GM18498 (cell line): ENCODE data around the gene CD24.
"Not testable (repeated sequence)": the region's sequence is repeated elsewhere in the genome, so short reads cannot be mapped to it uniquely, and the experiment has no call there.

Experiments used
- ATAC-seq: cut with Tn5 transposase; IDR thresholded peaks from one replicate; pipeline ENCODE4 v1.9.1; 2021; ENCODE audit warnings: mild to moderate bottlenecking, moderate library complexity; ENCODE audit not compliant: unreplicated experiment

The CD24 gene, protein sequence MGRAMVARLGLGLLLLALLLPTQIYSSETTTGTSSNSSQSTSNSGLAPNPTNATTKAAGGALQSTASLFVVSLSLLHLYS

DNA sequence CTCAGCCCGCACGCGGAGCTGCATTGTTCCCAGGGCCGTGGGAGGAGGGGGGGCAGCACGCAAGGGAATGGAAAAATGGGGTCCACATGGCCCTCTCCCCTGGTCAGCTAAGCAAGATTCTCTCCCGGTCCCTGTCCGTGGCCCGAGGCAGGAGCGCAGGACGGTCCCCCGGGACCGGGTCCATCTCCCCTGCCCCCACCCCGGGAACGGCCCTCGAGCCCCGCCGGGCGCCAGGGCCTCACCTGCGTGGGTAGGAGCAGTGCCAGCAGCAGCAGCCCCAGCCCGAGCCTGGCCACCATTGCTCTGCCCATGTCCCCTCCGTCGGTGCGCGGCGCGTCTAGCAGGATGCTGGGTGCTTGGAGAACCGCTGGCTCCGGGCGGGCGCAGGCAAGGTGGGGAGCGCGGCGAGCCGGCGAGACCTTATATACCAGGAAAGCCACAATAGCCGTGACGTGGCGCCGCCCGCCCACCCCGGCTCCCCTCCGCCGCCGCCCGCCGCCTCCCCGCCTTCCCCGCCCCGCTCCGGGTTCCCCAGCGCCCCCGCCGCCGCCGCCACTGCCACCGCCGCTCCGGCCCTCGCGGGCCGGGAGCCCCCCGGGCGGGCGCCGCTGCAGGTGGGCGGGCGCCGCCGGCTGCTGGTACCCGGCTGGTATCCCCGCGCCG lies at the start of gene CD24:
Gene CD24, minus strand, starts transcription at position 394 of the 663 bp plus-strand sequence. Its CDS starts 83 bp downstream, at position 311.
- ATAC-seq, result peak; percentile 28

DNA sequence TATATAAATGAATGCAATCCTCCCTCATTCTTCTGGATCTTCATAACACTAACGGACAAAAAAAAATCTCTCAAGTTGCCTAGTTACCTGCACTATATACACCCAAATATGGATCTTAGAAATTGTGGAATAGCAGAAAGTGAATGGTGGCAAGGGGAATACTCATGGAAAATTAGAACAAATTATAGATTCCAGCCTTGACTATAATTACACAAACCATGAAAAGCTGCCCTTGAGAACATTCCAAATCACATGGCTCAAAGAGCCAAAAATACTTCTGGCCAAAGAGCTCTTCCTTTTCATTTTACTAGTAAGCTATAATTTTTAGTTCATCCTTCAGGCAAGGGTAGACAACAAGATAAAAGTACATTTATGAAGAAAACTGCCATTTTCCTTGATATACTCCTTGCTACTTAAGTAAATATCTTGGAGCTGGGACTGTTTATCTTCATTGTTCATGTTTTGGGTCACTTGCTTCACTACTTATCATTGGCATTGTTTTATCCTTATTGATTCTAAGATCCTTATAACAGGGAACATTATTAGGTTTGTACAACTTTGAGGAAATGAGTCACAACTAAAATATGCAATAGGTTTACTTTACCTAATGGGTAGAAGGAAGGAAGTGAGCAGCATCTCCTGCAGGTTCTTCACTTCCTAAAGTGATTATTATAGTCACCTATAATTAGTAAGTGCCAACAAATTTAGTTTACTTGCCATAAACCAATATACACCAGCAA lies 47.1 kb upstream of the CD24 start:
- ATAC-seq, result no peak

DNA sequence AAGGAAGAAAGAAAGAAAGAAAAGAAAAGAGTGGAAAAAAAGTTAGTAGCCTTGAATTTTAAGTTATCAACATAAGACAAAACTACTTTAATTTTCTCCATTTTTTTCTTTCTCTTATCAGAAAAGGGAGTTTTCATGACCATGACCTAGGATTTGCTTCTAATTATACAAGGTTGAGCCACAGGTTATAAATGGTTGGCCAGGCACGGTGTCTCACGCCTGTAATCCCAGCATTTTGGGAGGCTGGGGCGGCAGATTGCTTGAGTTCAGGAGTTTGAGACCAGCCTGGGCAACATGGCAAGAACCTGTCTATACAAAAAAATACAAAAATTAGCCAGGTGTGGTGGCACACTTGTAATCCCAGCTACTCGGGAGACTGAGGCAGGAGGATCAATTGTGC lies 45.7 kb upstream of the CD24 start:
- no peak for ATAC-seq

DNA sequence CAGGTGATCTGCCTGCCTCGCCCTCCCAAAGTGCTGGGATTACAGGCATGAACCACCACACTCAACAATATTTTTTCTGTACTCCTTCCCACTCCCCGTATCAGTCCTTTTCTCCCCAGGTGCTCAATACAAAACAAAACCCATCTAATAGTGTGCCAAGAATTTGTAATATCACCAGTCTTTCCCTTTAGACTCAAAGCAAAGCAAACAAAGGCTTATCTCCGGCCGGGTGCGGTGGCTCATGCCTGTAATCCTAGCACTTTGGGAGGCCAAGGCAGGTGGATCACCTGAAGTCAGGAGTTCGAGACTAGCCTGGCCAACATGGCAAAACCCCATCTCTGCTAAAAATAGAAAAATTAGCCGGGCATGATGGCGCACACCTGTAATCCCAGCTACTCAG lies 45.1 kb upstream of the CD24 start:
- not testable (repeated sequence) for ATAC-seq

DNA sequence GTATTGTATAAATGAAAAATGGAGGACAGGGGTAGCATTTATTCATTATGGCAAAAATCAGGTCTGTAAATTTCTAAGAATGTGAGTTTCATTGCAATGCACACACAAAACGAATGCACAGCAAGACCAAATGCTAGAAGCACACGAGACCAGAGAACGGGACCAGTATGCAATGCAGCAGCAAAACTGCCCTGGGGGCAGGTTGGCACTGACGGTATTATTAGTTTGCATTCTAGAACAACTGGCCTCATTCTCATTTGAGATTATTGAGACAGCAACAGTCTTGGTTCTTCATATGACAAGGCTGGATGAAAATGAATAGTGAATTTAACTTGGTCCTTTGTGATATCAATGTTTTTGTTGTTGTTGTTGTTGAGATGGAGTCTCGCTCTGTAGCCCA lies 44.5 kb upstream of the CD24 start:
- no peak for ATAC-seq

DNA sequence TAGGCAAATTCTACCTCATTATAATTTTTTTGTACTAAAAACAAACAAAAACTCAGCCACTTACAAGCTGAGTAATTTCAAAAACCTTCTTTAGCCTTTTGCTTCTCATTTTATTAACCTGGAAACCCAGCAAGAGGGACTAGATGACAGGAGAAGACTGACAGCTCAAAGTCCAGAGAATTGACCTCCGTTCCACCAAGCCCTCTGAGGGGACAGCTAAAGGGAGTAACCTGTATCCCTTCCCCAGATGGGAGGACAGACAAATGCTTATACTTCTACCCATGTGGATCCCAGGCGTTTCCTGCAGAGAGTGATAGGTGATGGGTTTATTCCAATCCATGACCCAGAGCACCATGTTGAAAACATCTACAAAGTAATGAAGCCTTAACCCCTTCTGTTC lies 35.0 kb upstream of the CD24 start:
- no peak for ATAC-seq

DNA sequence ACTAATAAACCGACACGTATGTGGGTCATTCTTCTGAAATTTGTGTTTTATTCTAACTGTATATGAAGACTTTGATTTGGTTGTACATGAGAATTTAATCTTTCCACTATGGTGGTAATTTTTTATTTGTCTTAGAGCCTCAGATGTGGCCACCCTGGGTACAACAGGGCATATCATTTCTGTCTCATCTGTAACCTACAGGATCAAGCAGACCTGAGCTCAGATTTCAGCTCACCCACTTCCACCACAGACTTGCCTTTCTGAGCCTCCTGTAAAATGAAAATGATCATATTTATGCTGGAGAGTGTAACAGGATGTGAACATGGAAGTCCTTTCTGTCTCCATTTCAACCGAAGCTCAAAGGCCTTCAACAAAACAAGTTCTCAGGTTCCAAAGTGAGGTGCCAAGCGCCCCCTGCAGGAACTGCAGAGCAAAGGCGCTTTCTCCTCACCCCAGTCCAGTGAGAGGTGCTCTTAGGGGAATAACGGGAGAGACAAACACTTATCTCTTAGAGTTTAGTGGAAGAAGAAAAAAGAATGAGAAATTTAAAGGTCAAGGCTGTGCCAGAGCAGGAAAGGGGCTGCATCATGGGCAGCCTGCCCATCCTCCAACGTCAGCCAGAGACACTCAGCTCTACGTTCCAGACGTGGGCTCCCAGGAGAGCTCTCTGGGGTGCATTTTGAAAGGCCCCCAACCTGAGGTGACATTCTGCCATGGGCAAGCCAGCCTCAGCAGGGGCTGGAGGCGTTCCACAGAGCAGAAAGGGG lies 23.0 kb upstream of the CD24 start:
- peak; percentile 65 for ATAC-seq

DNA sequence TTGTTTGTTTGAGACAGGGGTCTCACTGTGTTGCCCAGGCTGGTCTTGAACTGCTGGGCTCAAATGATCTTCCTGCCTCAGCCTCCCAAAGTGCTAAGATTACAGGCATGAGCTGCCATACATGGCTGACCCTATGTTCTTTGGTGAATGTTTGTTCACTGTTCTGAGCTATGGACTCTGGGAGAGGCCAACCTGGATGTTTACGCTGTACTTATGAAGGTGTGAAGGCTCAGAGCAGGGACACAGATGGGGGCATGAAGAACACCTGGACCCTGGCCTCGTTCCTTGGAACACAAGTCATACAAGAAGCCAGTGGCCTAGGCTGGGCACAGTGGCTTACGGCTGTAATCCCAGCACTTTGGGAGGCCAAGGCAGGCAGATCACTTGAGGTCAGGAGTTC lies 21.1 kb upstream of the CD24 start:
- no peak for ATAC-seq

DNA sequence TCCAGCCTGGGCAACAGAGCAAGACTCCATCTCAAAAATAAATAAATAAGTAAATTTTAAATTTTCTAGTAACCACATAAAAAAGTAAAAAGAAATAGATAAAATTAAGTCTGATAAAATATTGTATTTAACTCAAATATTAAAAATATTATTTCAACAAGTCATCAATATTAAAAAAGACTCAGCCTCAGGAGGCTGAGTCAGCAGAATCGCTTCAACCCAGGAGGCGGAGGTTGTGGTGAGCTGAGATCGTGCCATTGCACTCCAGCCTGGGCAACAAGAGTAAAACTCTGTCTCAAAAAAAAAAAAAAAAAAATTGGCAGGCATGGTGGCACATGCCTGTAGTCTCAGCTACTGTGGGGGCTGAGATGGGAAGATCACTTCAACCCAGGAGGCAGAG lies 15.2 kb upstream of the CD24 start:
- not testable (repeated sequence) for ATAC-seq

DNA sequence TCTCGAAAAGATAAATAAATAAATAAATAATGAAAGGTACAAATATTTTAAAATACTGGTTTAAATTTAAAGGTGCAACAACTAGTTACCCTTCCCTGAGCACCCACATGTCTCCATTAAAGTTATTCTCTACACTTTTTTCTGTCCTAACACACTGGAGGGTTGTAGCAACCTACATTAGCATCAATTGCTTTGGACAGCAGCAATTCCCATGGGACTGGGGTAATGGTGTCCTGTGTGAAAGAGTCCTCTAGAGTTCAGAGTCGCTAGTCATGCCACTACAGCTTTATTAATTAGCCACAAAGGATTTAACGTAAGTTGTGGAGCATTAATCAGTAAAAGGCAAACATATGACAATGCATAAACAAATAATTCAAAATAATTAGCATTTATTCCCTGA lies 14.1 kb upstream of the CD24 start:
- ATAC-seq, result no peak

DNA sequence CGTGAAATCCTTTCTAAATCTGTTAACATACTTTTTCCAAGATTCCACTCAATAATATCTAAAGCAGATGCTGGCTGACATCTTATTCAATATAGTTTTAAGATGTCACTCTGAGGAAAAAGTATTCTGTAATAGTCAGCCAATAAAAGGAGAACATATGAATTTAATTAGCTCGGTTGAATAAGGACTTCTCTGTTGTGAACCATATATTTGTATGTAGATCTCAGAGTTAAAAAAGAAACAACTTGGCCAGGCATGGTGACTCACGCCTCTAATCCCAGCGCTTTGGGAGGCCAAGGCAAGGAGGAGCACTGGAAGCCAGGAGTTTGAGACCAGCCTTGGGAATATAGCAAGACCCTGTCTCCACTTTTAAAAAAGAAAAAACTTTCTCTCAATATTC lies 7.4 kb upstream of the CD24 start:
- no peak for ATAC-seq

DNA sequence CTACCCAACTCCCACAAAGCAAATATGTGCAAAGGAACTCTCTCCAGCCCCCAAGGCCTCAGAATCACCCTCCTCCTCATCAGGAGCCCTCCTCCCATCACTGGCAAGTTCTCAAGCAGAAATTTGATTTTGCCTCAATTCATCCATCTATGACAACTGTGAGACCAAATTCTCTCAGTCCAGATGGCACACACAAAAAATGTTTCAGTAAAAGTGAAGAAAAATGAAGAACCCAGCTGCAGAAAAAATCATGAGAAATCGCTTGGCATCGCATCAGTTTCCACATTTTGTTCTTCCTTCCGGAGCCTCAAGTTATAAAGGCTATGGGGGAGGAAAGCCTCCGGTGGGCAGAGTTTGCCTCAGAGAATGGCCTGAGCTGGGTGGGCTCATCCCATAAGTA lies 6.4 kb upstream of the CD24 start:
- no peak for ATAC-seq

DNA sequence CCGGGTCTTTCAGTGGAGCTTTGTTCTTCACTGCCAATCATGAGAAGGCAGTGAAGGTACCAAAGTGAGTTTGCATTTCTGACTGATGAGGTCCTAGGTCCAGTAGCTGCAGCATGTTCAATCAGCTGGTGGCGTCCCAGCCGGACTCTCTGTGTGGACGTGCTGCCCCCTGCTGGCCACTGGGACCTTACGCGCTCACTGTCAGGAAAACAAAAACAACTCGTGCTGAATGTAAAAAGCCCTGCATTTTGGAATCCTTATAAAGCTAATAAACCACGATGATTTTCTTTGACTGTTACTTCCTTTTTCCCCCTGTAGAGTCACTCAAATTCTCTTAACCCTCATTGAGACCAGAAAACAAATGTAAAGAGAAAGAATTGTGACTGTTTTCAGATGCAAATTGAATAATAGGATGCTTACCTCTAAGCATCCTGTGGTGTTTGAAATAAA lies 4.9 kb upstream of the CD24 start:
- ATAC-seq, result no peak

DNA sequence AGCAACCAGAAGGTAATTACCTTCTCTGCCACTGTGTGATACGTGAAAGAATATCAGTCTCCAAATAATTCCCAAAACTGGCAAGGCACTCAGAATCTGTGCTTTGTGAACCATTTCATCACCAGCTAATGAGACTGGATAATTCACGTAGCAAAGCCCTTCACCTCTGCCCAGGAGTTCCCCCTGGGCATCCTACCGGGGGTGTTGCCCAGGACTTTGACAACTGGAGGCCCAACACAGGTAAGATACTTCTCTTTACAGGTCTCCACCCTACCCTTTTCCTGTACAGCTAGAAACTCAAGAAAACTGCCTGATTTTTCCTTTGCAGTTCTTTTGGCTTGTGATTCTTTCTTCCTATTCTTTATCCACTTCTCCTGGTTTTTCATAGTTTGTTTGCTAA lies 2.7 kb upstream of the CD24 start:
- no peak for ATAC-seq

DNA sequence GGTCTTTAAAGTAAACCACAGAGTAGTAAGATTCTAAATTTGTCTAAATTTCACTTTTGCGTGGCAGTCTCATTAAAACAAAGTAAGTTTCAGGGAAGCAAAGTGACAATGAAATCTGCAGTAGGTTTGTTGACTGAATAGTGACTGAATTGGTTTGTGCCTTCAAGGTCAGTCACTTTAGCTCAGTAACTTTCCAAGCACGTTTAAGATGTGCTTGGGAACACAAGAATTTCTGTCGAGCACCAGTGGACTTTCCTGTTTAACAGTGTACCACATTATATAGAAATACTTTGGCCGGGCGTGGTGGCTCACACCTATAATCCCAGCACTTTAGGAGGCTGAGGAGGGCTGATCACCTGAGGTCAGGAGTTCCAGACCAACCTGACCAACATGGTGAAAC lies 1.7 kb upstream of the CD24 start:
- no peak for ATAC-seq

DNA sequence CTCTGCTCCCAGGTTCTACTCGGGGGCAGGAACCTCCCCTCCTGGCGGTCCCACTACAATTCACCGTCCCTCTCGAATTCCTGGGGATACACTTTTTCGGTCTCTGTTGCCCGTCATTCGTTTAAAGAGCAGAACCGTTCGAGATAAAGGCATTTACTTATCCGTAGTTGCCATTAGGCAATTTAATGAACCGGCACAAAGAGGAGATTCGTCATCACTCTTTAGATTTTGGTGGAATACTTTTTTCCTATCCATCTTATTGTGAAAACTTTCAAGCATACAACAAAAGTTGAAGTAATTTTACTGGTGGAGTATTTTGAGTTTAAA lies 1.2 kb upstream of the CD24 start:
- no peak for ATAC-seq

DNA sequence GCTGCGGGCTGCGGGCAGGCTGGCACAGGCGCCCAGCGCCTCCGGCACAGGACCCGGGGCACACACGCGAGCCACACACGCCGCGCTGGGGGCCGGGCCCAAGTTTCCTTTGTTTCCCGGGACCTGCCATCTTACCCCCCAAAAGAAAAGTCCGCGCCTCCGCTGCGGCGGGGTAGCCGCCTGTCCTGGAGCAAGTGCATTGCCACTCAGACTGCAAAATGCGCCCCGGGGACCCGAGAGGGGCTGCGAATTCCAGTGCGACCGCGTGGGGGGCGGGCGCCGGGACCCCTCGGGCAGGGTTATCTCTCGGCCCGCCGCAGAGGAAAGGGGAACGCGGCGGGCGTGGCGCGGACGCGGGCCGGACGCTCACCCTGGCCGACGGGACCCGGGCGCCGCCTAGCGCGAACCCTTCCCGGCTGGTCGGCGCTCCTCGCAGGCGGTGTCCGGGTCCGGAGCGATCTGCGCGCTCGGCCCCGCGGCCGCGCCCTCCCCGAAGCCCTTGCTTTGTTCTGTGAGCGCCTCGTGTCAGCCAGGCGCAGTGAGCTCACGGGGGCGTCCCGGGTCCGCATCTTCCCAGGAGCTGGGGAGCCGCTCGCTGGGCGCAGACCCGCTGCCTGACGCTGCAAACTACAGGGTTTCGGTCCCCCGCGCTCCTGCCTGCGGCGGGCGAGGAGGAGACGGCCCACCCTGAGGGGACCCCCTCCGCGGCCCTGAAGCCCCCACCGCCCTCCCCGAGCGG lies 639 bp upstream of the CD24 start:
- ATAC-seq, result peak; percentile 72

DNA sequence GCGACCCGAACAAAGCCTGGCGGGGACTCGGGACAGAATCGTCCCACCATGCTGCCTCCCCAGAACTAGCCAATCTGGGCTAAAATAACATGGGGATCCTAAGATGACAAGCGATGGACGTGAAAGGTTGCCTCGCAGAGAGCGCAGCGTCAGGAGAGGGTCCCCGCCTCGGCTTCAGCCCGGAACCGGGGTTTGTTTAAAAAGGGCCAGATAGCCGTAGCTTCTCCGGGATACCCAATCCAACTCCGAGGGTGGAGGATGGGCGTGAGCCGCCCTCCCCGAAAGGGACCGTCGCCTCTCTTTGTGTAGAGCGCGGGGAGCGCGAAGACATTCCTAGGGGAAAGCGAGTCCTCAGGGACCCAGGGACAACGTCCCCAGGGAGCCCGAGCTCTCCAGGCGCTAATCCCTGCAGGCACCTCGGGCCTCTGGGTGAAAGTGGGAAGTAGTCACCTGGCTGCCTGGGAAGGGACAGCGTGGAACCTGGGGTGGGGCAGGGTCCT lies 643 bp downstream of the CD24 start:
- ATAC-seq, result no peak

DNA sequence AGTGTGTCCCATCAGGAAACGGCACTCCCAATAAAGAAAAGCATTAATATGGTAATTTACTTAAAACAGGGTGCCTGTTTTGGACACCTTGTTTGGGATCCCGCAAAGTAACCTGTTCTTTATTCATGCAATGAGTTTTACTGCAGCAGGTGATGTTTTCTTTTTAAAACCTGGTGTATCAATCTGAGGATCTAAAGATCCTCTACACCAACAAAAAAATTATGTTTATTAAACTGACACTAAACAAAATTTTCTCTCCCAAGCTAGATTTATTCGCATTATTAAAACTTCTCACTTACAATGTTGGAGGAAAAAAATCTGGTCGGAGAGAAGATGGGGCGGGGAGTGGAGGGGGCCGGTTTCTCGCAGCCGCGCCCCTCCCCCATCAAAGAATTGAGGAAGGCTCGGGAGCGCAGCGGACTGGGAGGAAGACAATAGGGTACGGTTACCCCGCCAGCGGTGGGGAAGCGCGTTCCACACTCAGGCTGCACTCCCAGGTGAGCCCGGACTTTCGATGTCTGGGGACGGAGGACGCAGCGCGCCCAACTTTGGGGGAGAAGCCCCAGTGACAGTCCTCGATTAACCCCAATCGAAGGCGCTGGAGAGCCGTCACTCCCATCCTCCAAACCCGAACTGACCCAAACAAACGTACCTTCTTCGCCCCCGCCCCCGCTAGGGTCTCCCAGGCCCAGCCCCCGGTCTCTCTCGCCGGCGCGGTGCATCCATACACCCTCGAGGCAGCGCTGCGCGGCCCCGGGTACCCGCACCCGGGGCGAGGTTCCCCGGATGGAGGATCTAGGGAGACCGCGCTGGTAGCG lies 1.3 kb downstream of the CD24 start:
- ATAC-seq, result no peak

DNA sequence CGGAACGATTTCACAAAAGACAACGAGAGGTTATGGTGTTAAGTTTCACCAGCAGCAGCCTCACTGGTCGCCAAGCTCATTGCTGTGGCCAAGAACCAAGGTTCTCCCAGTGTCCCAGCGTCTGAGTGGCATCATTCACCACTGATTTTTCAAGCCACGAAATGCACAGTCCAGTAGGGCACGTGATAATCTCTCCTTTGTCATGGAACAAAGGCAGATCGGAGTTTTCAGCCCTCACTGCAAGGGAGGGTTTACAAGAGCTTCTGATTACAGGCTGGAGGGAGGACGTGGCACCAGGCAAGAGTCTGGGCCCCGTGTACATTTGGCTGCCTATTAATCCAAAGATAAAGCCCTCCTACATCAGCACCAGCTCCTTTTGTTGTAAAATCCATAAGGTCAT lies 2.0 kb downstream of the CD24 start:
- no peak for ATAC-seq
